Neural cell (in vitro differentiated cells): ENCODE measurements around the gene FBXW8. TPM values are rescaled to one million over a fixed set of nuclear protein-coding genes. Genes with fewer than 3 reads are reported as not detected.

Experiments
- H2AFZ ChIP-seq: fragments of 200-600, 300-800 bp; sonication (generic), shearing (Covaris generic); 2 replicates; pipeline ENCODE4 v1.6.0; 2014; ENCODE audit warnings: low read depth, mild to moderate bottlenecking, antibody characterized with exemption, low read length, moderate library complexity
- H3F3A ChIP-seq: fragments of 200-600 bp; shearing (Covaris generic); 2 replicates; pipeline ENCODE4 v1.6.1; 2016; ENCODE audit warnings: mild to moderate bottlenecking, moderate library complexity, mixed read lengths, antibody characterized with exemption, low read length; ENCODE audit not compliant: insufficient read depth, poor library complexity, severe bottlenecking
- H3K27ac ChIP-seq: fragments of 200-600, 300-800 bp; sonication (generic), shearing (Covaris generic); 2 replicates; pipeline ENCODE4 v1.5.1; 2014; ENCODE audit warnings: mild to moderate bottlenecking, low read length, moderate library complexity
- H3K27me3 ChIP-seq: fragments of 300-800, 200-600 bp; sonication (generic), shearing (Covaris generic); 2 replicates; pipeline ENCODE4 v1.6.0; 2014; ENCODE audit warnings: mild to moderate bottlenecking, low read depth, low read length, moderate library complexity; ENCODE audit not compliant: insufficient read depth
- H3K36me3 ChIP-seq: fragments of 300-800, 200-600 bp; sonication (generic), shearing (Covaris generic); 2 replicates; pipeline ENCODE4 v1.5.1; 2014; ENCODE audit warnings: mild to moderate bottlenecking, antibody characterized with exemption, low read length, moderate library complexity; ENCODE audit not compliant: insufficient read depth
- H3K4me2 ChIP-seq: fragments of 300-800, 200-600 bp; sonication (generic), shearing (Covaris generic); 2 replicates; pipeline ENCODE4 v1.6.0; 2014; ENCODE audit warnings: mild to moderate bottlenecking, low read length
- H3K4me3 ChIP-seq: fragments of 300-800, 200-600 bp; sonication (generic), shearing (Covaris generic); 2 replicates; pipeline ENCODE4 v1.5.1; 2014; ENCODE audit warnings: mild to moderate bottlenecking, low read length, moderate library complexity
- H3K79me2 ChIP-seq: fragments of 200-600 bp; shearing (Covaris generic); replicated peaks from 2 replicates; pipeline ENCODE4 v1.6.0; 2014; ENCODE audit warnings: mild to moderate bottlenecking, low read length, moderate library complexity; ENCODE audit not compliant: insufficient read depth
- H3K9ac ChIP-seq: fragments of 300-800, 200-600 bp; sonication (generic), shearing (Covaris generic); 2 replicates; pipeline ENCODE4 v1.6.1; 2016; ENCODE audit warnings: mild to moderate bottlenecking, low read length, mixed read lengths
- H3K9me2 ChIP-seq: fragments of 200-600 bp; shearing (Covaris generic); 2 replicates; pipeline ENCODE4 v1.6.1; 2016; ENCODE audit warnings: mild to moderate bottlenecking, low read length, mixed read lengths; ENCODE audit not compliant: insufficient read depth
- H3K9me3 ChIP-seq: fragments of 200-600, 300-800 bp; sonication (generic), shearing (Covaris generic); 2 replicates; pipeline ENCODE4 v1.6.1; 2016; ENCODE audit warnings: mild to moderate bottlenecking, mixed run types, low read length, moderate library complexity, mixed read lengths
- H4K20me1 ChIP-seq: fragments of 200-600 bp; shearing (Covaris generic); 2 replicates; pipeline ENCODE4 v1.6.1; 2016; ENCODE audit warnings: mild to moderate bottlenecking, mixed run types; ENCODE audit not compliant: insufficient read depth
- EP300 ChIP-seq: fragments of 450-650 bp; conservative IDR thresholded peaks from 2 replicates; pipeline ENCODE4 v1.6.1; 2014; ENCODE audit warnings: antibody characterized with exemption, mild to moderate bottlenecking, moderate library complexity; ENCODE audit not compliant: poor library complexity, severe bottlenecking
- EZH2 ChIP-seq: fragments of 200-600, 300-800 bp; shearing (Covaris generic), sonication (generic); IDR thresholded peaks from 2 replicates; pipeline ENCODE4 v1.6.1; 2014; ENCODE audit warnings: antibody characterized with exemption, low read length, borderline replicate concordance, mild to moderate bottlenecking; ENCODE audit not compliant: insufficient read depth, poor library complexity, severe bottlenecking
- MXI1 ChIP-seq: fragments of 450-650 bp; conservative IDR thresholded peaks from 2 replicates; pipeline ENCODE4 v1.6.1; 2014; ENCODE audit warnings: antibody characterized with exemption, mild to moderate bottlenecking; ENCODE audit not compliant: poor library complexity, severe bottlenecking
- POLR2AphosphoS5 ChIP-seq: IDR thresholded peaks from 2 replicates; pipeline ENCODE4 v1.6.1; 2012
- RAD21 ChIP-seq: fragments of 450-650 bp; conservative IDR thresholded peaks from 2 replicates; pipeline ENCODE4 v1.6.1; 2014; ENCODE audit warnings: antibody characterized with exemption, mild to moderate bottlenecking, moderate library complexity
- REST ChIP-seq: IDR thresholded peaks from 2 replicates; pipeline ENCODE4 v1.6.1; 2012; ENCODE audit warnings: borderline replicate concordance
- SMC3 ChIP-seq: fragments of 450-650 bp; conservative IDR thresholded peaks from 2 replicates; pipeline ENCODE4 v1.6.1; 2014; ENCODE audit warnings: antibody characterized with exemption, mild to moderate bottlenecking, moderate library complexity; ENCODE audit not compliant: poor library complexity
- TAF1 ChIP-seq: IDR thresholded peaks from 2 replicates; pipeline ENCODE4 v1.6.1; 2012; ENCODE audit warnings: low read depth
- polyA plus RNA-seq: library from polyadenylated mRNA; depleted of rRNA; stranded (reverse); fragments of >200 nt; gene quantifications from 2 replicates; pipeline ENCODE4 v1.2.3, GENCODE V29; 2014
- TF ChIP-seq, protein P1 (sequence below): fragments of 450-650 bp; IDR thresholded peaks from 2 replicates; pipeline ENCODE4 v1.5.1; 2014; ENCODE audit warnings: antibody characterized with exemption, mild to moderate bottlenecking, moderate library complexity; ENCODE audit not compliant: poor library complexity, severe bottlenecking

Gene FBXW8
- polyA plus RNA-seq, 1 donor from 2014 or later, result 5.6 TPM

DNA sequence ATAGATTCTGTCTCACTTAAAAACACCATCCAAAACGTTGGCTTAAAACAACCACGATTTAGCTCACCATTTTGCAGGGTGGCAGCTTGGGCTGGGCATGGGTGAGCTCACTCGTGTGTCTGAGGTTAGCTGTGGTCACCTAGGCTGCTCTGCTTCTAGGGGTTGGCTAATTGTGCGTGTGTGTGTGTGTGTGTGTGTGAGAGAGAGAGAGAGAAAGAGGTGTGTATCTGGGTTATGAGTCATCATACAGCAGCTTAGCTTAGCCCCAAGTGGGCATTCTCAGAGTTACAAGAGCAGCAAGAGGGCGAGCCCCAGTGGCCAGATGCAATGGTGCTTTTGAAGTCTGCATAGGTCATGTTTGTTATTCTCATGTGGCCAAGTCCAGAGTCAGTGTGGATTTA is 6.0 kb downstream of the FBXW8 start:
- Histone ChIP-seq H4K20me1 (no peaks in the 10 kb centered on the region), H3K79me2 (no peaks in the 10 kb centered on the region), H3K4me2 (no peak overlapping the region), H3K4me3 (no peak overlapping the region), H3K27ac (no peak overlapping the region), H3K9me2 (no peaks in the 10 kb centered on the region), H3K27me3 (no peaks in the 10 kb centered on the region), H3F3A (no peaks in the 10 kb centered on the region), H3K9me3 (no peaks in the 10 kb centered on the region), H2AFZ (no peak overlapping the region), H3K36me3 (no peaks in the 10 kb centered on the region), H3K9ac (no peak overlapping the region)
- TF ChIP-seq RAD21, result no peak
- no peak for TF ChIP-seq MXI1
- TF ChIP-seq SMC3, result no peak
- TF ChIP-seq, protein P1, sequence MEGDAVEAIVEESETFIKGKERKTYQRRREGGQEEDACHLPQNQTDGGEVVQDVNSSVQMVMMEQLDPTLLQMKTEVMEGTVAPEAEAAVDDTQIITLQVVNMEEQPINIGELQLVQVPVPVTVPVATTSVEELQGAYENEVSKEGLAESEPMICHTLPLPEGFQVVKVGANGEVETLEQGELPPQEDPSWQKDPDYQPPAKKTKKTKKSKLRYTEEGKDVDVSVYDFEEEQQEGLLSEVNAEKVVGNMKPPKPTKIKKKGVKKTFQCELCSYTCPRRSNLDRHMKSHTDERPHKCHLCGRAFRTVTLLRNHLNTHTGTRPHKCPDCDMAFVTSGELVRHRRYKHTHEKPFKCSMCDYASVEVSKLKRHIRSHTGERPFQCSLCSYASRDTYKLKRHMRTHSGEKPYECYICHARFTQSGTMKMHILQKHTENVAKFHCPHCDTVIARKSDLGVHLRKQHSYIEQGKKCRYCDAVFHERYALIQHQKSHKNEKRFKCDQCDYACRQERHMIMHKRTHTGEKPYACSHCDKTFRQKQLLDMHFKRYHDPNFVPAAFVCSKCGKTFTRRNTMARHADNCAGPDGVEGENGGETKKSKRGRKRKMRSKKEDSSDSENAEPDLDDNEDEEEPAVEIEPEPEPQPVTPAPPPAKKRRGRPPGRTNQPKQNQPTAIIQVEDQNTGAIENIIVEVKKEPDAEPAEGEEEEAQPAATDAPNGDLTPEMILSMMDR, result no peak
- no peak for TF ChIP-seq TAF1
- no peak for TF ChIP-seq POLR2AphosphoS5
- TF ChIP-seq EP300, result no peak
- TF ChIP-seq EZH2, result no peak
- no peak for TF ChIP-seq REST

- TF ChIP-seq TAF1, result no peak
- TF ChIP-seq EZH2, result no peak
- no peak for TF ChIP-seq MXI1
- TF ChIP-seq SMC3, result no peak
- no peak for TF ChIP-seq EP300
- no peak for TF ChIP-seq POLR2AphosphoS5
- TF ChIP-seq REST, result no peak
- TF ChIP-seq, protein P1, result no peak
- no peak for TF ChIP-seq RAD21
- no peak overlapping the region for H3K9ac ChIP-seq
- no peaks in the 10 kb centered on the region for H3K9me3 ChIP-seq
- H2AFZ ChIP-seq, result no peak overlapping the region
- H3F3A ChIP-seq, result no peaks in the 10 kb centered on the region
- no peak overlapping the region for H3K4me2 ChIP-seq
- H3K27me3 ChIP-seq, result no peaks in the 10 kb centered on the region
- H3K79me2 ChIP-seq, result peaks cover 2% of the 10 kb centered on the region
- H3K27ac ChIP-seq, result no peak overlapping the region
- no peaks in the 10 kb centered on the region for H3K36me3 ChIP-seq
- H4K20me1 ChIP-seq, result no peaks in the 10 kb centered on the region
- no peaks in the 10 kb centered on the region for H3K9me2 ChIP-seq
- H3K4me3 ChIP-seq, result no peak overlapping the region
Measured at GRCh38 chr12:116918464-116918863, 7.7 kb downstream of the FBXW8 start.
